Adrenal gland (tissue), 5 donors: Measurements from ENCODE around the gene CISD3.

Experiments
- POLR2A ChIP-seq, 2 donors: fragments of 450-650 bp; IDR thresholded peaks; one replicate each; pipeline ENCODE4 v1.6.1; 2017; ENCODE audit warnings: antibody characterized with exemption in 2 of 2, mild to moderate bottlenecking in 2 of 2, moderate library complexity in 1 of 2
- TF ChIP-seq, protein P1 (sequence below), 6 experiments: fragments of 450-650 bp in 4 of 6; fragments of 200-600 bp in 2 of 6; sonication (generic) in 1 of 6; IDR thresholded peaks; 1 replicate in 5 of 6; 2 replicates in 1 of 6; pipeline versions ENCODE4 v1.5.1 to v1.8.0; 2016 to 2021; ENCODE audit warnings: antibody characterized with exemption in 6 of 6, mild to moderate bottlenecking in 2 of 6, moderate library complexity in 1 of 6
- donor health status: DM: no; HTN: no; CAD: no.

DNA sequence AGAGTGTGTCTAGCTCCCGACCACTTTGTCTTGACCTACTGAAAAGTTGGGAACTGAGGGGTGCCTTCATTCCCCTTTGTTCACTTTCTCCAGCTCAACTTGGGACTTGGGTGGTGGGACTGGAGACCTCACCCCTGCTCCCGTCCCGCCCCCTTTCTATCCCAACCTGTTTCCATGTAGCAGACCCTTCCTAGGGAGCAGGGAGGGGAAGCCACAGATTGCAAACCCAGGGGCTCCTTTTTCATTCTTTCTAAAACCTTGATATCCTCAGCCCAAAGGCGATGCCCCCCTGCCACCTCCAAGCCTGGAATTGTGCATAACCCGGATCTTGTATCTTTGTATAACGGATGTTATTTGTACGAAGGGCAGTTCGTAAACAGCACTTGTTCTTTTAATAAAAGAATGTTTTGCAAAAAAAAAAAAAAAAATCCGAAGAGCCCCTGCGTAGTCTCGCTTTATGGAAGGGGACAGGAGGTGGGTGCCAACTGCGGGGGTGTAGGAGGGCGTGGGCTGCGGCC, 714 bp upstream of the CISD3 start:
- TF ChIP-seq POLR2A (IDR thresholded peaks at IDR 0.05), result no peak
- TF ChIP-seq, protein P1, sequence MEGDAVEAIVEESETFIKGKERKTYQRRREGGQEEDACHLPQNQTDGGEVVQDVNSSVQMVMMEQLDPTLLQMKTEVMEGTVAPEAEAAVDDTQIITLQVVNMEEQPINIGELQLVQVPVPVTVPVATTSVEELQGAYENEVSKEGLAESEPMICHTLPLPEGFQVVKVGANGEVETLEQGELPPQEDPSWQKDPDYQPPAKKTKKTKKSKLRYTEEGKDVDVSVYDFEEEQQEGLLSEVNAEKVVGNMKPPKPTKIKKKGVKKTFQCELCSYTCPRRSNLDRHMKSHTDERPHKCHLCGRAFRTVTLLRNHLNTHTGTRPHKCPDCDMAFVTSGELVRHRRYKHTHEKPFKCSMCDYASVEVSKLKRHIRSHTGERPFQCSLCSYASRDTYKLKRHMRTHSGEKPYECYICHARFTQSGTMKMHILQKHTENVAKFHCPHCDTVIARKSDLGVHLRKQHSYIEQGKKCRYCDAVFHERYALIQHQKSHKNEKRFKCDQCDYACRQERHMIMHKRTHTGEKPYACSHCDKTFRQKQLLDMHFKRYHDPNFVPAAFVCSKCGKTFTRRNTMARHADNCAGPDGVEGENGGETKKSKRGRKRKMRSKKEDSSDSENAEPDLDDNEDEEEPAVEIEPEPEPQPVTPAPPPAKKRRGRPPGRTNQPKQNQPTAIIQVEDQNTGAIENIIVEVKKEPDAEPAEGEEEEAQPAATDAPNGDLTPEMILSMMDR (IDR thresholded peaks at IDR 0.05), result no peak
